GM18508 (cell line): ENCODE results near the gene WIPF1.

Experiments used
- ATAC-seq: cut with Tn5 transposase; IDR thresholded peaks from one replicate; pipeline ENCODE4 v1.9.1; 2021; ENCODE audit warnings: moderate number of reproducible peaks; ENCODE audit not compliant: insufficient read depth, unreplicated experiment

Gene WIPF1, protein sequence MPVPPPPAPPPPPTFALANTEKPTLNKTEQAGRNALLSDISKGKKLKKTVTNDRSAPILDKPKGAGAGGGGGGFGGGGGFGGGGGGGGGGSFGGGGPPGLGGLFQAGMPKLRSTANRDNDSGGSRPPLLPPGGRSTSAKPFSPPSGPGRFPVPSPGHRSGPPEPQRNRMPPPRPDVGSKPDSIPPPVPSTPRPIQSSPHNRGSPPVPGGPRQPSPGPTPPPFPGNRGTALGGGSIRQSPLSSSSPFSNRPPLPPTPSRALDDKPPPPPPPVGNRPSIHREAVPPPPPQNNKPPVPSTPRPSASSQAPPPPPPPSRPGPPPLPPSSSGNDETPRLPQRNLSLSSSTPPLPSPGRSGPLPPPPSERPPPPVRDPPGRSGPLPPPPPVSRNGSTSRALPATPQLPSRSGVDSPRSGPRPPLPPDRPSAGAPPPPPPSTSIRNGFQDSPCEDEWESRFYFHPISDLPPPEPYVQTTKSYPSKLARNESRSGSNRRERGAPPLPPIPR

DNA sequence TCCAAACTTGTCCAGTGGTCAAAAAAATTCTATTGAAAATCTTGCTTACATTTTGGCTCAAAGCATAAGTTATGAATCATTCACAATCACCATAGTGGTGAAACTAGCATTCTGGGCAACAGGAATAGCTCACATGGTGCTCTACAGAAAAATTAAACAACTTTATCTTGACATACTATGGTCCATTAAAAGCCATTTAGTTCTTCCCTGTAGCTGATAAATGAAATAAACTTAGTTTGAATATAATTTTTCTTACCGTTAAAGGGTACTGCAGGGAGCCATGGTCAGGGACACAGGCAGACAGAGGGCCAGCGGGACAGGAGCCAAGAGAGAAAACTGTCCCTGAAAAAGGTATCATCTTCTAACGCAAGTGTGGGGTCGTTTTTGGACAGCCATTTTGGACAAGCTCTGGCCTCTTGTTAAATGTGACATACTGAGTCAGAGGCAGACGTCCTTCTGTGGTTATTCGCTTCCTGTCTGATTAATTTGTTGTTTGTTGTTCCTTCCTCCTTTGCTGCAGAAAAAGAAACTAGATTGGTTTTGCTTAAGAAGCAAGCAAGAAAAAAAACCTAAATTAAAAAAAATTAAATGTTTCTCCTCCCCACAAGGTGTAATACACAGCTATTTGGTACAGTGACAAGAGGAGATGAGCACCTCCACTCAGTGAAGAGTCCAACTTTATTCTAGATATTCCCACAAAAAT, at the start of gene WIPF1:
TSS of gene WIPF1 (minus strand) at position 460 of the 703 bp plus-strand sequence. CDS start 12,231 bp downstream, outside the sequence.
- ATAC-seq, result peak; percentile 38

DNA sequence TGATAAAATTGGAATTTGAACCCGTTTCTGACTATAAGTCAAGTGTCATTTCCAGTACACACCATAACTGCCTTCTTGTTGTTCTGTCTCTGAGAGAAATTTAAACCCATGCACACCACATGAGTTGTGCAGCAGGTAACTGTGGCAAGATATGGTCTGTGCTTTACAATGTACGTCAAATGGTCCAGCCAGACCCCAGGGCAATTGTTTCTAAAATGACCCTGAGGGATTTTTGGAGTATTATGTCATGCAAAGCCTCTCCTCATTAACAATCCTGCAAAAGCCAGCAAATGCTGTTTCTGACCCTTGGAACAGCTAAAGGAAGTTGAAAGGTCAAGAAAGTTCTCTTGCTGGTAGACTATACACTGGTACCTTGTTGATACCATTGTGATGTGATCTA, 47.7 kb upstream of the WIPF1 start:
- no peak for ATAC-seq

DNA sequence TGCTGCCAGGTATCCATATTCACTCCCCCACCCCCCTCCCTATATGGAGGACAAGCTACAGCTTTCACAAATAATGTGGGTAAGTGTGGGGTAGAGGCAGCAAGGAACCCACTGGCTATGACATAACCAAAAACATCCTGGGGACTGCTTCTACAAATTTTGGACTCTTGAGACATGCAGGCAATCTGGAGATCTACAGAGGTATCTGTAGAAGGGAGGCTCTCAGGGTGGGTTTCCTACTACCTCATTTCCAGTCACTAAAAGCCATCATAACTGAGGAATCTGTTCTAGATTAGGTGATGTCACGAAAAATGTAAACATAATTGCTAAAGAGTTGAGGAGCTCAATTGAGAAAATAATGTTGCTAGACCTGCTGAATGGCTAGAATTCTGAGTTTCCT, 46.8 kb upstream of the WIPF1 start:
- ATAC-seq, result no peak

DNA sequence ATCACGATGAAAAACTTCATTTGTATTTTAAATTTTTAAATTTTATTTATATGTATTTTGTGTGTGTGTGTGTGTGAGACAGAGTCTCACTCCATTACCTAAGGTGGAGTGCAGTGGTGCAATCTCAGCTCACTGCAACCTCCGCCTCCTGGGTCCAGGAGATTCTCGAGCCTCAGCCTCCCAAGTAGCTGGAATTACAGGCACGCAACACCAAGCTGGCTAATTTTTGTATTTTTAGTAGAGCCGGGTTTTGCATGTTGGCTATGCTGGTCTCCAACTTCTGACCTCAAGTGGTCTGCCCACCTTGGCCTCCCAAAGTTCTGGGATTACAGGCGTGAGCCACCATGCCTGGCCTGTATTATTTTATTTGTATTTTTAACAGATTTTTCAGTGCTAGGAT, 45.8 kb upstream of the WIPF1 start:
- ATAC-seq, result no peak

DNA sequence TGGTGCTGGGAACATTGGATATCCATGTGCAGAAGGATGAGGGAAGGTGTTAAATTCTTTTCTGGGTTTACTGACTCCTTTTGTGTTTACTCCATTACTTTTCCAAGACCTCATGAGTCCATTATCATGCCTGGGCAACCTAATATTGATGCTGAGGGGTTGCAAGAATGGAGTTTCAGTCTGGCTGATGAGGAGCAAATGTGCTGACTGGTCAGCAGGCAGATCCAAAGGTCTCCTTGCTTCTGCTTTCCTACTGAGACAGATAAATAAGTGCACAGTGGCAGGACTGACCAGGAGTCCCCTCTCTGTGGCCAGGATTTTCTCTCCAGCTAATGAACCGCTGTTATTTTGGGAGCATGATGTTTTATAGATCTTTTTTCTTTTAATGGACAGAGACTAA, 43.6 kb upstream of the WIPF1 start:
- no peak for ATAC-seq

DNA sequence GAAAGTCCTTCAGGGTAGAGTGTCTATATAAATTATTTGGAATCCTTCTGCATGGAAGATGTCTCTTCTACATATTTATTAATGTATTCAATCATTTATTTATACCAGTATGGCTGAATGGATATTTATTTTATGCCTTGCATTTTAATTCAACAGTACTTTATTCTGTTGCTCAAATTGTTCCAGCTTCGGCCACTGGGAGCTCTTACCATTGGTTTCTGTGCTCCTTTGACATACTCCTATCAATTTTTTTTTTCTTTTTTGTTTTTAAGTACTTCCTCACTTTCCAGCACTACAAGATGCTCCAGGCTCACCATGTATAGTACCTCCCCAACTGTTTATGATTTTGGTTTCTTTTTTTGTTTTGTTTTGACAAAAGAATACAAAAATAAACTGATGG, 39.4 kb upstream of the WIPF1 start:
- ATAC-seq, result no peak

DNA sequence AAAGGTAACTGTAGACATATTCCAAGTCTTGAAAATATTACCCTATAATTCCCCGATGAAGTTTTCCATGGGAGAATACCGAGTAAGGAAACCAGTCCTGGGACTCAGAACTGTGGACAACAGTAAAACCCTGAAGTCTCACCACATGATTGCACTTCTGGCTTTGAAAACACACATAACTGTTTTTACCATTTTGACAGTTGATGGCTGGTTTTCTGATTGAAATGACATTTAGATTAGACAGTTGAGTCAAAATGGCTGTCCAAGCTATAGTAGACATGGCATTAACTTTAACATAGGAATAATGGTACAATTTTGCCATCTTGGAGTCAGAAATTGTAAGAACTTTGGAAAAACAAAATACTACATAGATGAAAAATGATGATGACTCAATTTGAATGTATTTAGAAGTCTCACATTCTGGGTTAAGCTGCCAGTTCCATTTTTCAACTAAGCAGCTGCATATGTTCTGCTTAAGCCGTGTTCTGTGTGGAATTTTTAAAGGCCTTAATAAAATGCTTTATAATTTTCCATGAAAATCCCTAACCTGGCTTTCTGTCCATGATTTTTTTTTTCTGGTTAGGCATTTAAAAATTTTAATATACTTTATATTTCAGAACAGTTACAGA, 38.3 kb upstream of the WIPF1 start:
- ATAC-seq, result no peak

DNA sequence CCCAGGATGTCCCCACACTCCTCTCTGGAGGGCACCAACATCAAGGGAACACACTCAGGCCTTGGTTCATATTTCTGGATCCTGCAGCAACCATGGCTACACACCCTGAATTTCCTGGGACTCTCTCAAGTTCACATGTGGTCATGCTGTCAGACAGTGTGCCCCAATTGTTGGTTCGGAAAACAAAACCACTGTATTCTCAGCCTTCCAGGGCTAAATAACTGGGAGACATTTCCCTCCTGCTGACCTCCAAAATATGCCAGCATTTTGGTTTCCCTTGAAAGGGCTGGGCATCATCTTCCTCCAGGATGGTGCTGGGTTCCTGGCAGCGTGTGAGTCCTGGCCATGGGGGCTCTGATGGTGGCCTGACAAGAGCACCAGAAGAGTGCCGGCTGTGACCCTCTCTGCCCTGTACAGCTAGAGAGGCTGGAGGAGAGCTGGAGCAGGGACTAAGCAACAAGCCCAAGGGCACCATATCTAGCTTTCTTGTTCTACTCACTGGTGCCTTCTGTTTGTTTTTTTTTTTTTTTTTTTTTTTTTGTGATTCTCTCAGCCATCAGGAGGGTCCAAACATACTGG, 37.5 kb upstream of the WIPF1 start:
- ATAC-seq, result no peak

DNA sequence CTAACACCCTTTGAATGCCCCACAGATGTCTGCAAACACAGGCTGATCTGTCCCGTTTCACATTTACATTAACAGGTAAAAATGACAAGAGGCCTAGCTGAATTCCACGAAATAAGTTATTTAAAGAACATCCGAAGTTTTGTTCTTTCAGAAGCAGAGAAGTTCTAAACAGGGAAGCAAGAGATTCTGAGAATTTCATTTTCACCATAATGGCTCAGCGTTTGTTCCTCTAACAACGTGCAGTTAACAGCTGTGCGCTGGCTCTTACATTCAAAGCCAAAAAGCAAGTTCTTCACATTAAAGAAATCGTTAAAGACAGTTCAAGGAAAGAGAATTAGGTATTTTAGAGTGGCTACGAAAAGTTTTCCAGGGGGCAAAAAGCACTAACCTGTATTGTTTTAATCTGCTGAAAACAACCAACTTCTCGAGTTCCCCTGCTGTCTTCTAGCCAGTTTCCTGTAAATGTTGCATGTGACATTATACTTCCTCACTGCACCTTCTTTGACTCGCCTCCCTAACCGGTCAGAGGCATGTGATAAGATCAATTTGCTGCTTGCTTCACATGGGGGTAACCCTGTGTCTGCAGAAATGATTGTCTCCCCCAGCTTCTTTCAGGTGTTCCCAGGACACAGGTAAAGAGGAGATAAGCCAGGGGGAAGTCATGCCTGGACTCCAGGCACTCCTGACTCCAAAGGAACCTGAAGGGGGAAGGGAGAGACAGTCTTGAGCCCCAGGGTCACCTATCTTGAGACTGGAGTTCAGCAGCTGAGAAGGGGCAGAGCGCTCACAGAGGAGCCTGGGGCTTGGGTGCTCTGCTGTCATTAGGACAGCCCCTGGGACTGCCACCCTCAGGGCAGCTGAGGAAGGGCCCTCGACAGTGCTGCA, 36.8 kb upstream of the WIPF1 start:
- peak; percentile 45 for ATAC-seq

DNA sequence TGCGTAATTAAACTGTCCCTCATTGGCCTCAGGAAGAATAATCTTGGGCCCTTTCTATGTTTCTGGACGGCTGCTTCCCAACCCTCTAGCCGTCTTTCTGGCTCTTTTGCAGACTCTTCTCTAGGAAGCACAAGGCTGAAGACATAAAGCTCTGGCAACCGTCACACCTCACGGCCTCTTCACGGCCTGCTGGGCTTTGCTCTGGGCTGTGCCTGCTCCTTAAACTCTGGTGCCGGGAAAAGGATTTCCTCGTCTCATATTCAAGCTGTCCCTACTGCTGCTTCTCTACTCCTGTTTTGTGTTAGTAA, 36.0 kb upstream of the WIPF1 start:
- ATAC-seq, result no peak

DNA sequence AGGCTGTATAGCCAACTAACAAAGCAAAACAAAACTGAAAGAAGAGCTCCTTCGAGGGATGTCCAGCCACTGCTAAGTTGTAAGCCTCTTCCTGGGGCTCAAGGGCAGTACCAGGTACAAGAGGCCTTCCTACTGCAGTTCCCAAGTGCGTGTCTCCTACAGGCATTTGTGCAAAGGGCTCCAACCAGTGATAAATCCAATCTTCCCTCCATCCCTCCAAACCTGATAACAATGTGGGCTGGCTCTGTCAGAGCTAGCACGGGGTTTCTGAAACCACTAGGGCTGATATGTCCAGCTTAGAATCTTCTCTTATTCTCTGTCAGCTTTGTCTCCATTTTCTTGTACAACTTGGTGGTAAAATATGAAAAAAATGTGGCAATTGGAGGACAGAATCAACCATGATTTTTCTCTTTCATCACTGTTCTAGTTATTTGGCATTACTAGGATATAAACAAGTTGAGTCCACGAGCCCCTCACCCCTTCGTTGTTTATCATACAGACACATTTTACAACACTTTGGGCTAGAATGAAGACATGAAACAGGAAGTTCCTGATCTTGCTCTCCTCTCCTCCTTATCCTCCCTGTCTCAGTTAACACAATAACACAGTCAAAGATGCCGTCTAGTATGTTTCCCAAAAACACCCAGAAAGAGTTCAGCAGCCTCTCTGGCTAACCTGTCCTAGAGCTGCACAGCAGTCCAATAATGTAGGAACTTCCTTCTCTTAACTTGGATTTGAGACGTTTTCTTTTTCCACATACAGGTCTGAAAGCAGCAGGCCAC, 35.4 kb upstream of the WIPF1 start:
- ATAC-seq, result peak; percentile 29

DNA sequence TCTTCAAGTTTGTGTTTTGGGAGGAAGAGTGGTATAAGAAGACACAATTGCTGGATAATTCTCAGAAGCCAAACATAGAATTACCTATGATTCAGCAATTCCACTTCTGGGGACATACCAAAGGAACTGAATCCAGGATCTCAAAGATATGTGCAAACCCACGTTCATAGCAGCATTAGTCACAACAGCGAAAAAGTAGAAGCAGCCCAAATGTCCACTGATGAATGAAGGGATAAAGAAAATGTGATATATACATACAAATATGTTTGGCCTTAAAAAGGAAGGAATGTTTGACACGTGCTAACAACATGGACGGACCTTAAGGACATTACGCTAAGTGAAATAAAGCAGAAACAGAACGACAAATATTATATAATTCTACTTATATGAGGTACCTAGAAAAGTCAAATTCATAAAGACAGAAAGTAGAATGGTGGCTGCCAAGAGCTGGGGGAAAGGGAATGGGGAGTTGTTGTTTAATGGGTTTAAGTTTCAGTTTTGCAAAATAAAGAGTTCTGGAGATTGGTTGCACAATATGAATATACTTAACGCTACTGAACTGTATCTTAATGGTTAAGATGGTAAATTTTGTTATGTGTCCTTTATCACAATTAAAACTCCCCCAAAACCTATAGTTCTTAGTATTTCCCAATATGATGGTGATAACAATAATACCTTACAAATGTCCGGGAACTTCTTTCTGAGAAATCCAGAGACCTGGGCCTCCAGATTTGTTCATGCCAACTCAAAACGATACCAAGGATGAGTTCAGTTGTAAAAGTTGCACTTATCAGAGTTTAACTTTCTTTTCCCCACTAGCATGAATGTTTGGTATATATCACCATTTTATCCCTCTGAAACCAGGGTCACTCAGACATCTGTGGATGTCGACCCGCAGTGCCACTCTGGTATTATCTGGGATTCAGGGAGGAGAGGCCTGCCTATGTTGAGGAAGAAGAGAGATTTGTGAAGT, 33.7 kb upstream of the WIPF1 start:
- no peak for ATAC-seq

DNA sequence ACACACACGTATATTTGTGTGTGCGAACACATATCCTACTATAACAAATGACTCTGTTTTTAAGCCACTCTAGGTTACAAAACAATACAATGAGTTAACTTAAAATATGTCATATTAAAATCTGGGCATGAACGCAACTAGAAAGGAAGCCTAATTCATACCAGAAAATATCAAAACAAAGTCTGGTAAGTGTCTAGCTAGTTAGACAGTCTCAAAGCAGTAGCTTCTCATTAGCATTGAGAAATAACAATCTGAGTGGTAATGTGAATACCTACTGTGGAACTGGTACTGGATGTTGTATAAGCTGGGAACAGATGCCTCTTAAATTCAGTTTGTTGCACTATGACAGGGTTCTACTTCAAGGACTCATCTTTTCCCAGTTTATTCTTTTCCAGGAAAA, 32.5 kb upstream of the WIPF1 start:
- no peak for ATAC-seq

DNA sequence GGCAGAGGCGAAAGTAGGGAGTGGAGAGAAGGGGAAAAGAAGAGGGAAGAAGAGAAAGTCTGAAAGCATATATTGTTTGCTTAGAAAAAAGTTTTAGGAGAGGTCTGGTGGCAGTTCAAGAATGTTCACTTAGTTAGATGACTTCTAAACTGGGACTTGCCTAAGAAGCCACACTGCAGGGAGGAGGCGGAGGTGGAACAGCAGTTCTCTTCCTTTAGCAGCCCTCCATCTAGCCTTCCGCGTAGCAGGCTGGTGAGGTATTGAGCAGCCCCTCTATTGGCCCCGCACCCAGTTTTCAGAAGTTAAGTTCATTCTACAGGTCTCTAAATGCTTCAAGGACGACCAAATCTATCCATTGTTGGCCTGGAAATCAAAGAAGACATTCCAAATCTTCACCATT, 31.9 kb upstream of the WIPF1 start:
- no peak for ATAC-seq

DNA sequence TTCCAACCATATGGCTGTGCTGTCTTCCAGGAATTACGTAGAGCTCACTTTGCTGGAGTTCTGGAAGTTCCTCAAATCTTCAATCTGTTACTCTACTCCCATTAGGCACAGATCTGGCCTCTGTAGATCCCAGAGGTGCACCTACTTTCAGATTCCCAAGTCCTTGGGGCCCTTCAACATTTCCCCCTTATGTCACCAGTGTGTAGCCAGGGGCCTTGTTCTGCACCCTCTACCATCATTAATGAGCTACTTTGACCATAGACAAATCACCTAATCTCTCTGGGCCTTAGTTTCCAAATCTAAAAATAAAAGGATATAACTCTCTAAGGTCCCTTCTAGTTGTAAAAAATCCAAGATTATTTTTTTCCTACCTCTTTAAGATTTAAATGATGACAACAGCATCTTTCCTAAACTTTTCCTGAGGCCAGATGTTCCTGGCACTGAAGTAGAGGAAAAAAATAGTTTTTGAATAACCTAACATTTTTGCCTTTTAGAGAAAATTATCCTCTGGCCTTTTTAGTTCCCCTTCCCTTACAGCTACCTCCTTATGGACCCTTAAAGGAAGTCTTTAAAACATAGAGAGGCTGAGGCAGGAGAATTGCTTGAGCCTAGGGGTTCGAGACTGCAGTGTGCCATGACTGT, 31.0 kb upstream of the WIPF1 start:
- no peak for ATAC-seq

DNA sequence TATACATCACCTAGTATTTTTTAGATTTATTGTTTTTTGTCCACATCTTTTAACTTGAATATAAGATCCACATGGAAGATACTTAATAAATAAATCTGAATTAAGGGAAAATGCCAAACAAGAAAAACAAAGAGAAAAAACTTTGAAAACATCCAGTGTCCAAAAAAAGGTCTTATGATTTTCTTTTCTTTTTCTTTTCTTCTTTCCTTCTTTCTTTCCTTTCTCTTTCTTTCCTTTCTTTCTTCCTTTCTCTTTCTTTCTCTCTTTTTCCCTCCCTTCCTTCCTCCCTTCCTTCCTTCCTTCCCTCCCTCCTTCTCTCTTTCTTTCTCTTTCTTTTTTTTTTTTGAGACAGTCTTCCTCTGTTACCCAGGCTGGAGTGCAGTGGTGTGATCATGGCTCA, 29.6 kb upstream of the WIPF1 start:
- ATAC-seq, result no peak

DNA sequence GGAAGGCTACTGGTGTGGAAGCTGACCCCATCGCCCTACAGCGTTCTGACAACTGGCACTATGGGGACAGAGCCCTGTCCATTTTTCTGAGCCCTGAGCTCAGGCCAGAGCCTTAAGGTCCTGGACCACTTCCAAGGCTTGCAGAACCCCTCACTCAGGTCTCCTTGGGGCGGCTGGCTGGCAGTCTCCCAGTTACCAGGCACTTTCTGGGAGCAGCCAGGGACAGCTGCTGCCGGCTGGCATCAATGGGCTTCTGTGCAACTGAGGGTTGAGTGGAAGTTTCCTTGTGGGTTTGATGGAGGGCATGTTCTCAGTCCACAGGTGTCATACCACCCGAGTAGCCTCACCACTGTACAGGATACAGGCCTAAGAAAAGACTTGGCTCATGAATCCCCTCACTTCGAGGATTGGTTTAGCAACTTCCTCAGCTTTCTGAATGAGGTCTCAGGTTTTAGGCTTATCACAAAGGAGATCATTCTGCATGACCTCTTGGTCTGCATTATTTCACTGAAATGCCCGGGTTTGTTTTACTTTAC, 27.4 kb upstream of the WIPF1 start:
- ATAC-seq, result no peak
